Left lobe of liver (tissue), 2 donors: ENCODE results near the gene PCDHA6. TPM values are rescaled to one million over a fixed set of nuclear protein-coding genes. Genes with fewer than 3 reads are reported as not detected.
"Not testable (repeated sequence)": the region's sequence is repeated elsewhere in the genome, so short reads cannot be mapped to it uniquely, and the experiment has no call there.

Experiments
- ATAC-seq: fragments of 200-7000 bp; cut with Tn5 transposase; one replicate; pipeline ENCODE4 v1.9.1; 2020; ENCODE audit warnings: mild to moderate bottlenecking, moderate library complexity
- DNase-seq: peaks from one replicate; pipeline ENCODE4 v3.0.0-alpha.2; 2020; ENCODE audit warnings: low spot score
- total RNA-seq: library from RNA; stranded (reverse); gene quantifications from one replicate; pipeline ENCODE4 v1.2.1, GENCODE V29; 2021
- donor health status: DM: no; HTN: no; CAD: no; lungs with moderate emphysema.
- donor health status: DM: no; HTN: yes; CAD: no.

PCDHA6 gene, protein sequence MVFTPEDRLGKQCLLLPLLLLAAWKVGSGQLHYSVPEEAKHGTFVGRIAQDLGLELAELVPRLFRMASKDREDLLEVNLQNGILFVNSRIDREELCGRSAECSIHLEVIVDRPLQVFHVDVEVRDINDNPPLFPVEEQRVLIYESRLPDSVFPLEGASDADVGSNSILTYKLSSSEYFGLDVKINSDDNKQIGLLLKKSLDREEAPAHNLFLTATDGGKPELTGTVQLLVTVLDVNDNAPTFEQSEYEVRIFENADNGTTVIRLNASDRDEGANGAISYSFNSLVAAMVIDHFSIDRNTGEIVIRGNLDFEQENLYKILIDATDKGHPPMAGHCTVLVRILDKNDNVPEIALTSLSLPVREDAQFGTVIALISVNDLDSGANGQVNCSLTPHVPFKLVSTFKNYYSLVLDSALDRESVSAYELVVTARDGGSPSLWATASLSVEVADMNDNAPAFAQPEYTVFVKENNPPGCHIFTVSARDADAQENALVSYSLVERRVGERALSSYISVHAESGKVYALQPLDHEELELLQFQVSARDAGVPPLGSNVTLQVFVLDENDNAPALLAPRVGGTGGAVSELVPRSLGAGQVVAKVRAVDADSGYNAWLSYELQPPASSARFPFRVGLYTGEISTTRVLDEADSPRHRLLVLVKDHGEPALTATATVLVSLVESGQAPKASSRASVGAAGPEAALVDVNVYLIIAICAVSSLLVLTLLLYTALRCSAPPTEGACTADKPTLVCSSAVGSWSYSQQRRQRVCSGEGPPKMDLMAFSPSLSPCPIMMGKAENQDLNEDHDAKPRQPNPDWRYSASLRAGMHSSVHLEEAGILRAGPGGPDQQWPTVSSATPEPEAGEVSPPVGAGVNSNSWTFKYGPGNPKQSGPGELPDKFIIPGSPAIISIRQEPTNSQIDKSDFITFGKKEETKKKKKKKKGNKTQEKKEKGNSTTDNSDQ
- total RNA-seq: not detected

DNA sequence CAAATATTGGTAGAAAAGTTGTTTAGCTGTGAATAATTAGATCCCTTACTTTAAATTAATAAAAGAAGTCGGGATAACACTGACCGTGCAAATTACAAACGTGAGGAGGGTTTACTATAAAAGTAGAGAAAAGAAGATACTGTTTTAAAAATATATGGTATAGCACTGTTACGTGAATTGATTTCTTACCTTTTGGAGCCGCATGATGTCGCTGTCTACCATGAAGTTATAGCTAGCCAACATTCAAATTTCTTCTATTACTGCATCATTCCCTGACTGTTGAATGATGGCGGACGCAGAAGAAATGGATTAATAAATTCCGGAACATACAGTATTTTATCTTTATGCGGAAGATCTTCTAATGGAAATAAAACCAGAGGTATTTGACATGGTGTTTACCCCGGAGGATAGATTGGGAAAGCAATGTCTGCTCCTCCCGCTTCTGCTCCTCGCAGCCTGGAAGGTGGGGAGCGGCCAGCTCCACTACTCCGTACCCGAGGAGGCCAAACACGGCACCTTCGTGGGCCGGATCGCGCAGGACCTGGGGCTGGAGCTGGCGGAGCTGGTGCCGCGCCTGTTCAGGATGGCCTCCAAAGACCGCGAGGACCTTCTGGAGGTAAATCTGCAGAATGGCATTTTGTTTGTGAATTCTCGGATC, at the start of gene PCDHA6:
TSS of gene PCDHA6 (plus strand) at position 257 of the 658 bp plus-strand sequence. CDS start at position 389, 132 bp downstream.
- no peak for DNase-seq

DNA sequence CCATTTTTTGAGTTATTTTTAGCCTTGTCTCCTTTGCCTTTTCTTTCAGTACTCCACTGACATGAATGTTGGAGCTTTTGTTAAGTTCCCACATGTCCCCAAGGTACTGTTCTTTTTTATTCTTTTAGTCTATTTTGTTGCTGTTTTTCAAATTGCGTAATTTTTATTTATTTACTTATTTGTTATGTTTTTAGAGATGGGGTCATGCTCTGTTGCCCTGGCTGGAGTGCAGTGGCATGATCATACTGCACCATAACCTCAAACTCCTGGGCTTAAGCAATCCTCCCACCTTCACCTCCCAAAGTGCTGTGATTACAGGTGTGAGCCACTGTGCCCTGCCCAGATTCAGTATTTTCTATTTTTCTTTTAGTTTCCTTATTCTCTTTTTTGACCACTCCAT, 47.2 kb upstream of the PCDHA6 start:
- DNase-seq: no peak
- no peak for ATAC-seq

More for the DNA sequence above, at the start of gene PCDHA6:
- no peak for ATAC-seq

DNA sequence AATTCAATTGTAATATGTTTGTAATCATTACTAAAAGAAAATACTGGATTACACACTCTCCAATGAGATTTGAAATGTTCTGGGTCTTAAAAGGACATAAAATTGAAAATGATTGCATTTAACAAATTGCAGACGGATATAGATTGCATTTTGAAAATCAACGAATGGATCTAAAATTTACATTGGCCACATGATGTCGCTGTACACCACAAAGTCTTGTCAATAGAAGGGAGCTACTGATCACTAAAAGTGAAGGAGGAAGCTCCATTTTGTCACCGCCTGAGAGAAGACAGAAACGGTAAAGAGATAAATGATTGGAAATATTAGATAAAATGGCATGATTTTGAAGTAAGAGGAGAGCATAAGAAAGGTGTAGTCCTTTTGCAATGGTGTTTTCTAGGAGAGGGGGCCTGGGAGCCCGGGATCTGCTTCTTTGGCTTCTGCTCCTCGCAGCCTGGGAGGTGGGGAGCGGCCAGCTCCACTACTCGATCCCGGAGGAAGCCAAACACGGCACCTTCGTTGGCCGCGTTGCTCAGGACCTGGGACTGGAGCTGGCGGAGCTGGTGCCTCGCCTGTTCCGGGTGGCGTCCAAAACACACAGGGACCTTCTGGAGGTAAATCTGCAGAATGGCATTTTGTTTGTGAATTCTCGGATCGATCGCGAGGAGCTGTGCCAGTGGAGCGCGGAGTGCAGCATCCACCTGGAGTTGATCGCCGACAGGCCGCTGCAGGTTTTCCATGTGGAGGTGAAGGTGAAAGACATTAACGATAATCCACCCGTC, 41.7 kb upstream of the PCDHA6 start, which contains the start of gene PCDHA1:
TSS of gene PCDHA1 (plus strand) at position 236 of the 782 bp plus-strand sequence.
- DNase-seq (no peak), ATAC-seq (no peak)

DNA sequence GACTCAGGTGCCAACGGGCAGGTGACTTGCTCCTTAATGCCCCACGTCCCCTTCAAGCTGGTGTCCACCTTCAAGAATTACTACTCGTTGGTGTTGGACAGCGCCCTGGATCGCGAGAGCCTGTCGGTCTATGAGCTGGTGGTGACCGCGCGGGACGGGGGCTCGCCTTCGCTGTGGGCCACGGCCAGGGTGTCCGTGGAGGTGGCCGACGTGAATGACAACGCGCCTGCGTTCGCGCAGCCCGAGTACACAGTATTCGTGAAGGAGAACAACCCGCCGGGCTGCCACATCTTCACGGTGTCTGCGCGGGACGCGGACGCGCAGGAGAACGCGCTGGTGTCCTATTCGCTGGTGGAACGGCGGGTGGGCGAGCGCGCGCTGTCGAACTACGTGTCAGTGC, 40.3 kb upstream of the PCDHA6 start:
- not testable (repeated sequence) for ATAC-seq, DNase-seq

DNA sequence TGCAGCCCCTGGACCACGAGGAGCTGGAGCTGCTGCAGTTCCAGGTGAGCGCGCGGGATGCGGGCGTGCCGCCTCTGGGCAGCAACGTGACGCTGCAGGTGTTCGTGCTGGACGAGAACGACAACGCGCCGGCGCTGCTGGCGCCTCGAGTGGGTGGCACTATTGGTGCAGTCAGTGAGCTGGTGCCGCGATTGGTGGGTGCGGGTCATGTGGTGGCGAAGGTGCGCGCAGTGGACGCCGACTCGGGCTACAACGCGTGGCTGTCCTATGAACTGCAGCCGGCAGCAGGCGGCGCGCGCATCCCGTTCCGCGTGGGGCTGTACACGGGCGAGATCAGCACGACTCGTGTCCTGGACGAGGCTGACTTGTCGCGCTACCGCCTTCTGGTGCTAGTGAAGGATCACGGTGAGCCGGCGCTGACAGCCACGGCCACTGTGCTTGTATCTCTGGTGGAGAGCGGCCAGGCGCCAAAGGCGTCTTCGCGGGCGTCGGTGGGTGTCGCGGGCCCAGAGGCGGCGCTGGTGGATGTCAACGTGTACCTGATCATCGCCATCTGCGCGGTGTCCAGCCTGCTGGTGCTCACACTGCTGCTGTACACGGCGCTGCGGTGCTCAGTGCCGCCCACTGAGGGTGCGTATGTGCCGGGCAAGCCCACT, 39.8 kb upstream of the PCDHA6 start:
- ATAC-seq, DNase-seq: not testable (repeated sequence)

DNA sequence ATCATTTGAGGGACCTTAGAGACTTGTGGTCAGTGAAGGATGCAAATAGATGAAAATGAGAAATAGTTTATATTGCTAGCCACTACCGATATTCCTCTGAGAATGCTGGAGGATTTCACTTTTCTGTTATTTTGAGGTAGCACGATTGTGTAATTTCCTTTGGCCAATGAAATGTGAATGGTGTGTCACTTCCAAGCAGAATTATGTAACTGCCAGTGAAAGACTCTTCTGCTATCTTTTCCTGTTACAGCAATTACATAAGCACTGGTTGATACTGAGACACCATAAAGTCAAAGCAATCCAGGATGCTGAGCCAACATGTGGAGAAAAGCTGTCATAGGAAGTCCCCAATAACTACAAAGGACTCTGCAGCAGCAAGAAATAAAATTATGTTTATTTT, 36.7 kb upstream of the PCDHA6 start:
- no peak for ATAC-seq
- no peak for DNase-seq

DNA sequence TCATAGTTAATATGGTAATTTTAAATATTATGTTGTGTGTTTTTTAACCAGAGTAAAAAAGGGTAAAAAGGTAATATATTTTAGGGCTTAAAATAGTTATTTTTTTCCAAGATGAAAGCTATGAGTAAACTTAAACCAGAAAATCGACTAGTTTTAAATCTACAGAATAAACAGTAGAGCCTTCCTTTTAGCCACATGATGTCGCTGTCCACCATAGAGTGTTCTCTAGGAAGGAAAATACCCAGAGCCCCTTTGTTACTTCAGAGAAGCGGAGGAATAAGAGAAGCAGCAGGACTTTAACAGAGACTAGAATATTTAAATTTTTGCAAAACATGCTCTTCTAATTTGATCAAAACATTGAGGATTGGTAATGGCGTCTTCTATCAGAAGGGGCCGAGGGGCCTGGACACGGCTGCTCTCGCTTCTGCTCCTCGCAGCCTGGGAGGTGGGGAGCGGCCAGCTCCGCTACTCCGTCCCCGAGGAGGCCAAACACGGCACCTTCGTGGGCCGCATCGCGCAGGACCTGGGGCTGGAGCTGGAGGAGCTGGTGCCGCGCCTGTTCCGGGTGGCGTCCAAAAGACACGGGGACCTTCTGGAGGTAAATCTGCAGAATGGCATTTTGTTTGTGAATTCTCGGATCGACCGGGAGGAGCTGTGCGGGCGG, 33.0 kb upstream of the PCDHA6 start, which contains the start of gene PCDHA2:
TSS of gene PCDHA2 (plus strand) at position 258 of the 664 bp plus-strand sequence.
- ATAC-seq (no peak), DNase-seq (no peak)

DNA sequence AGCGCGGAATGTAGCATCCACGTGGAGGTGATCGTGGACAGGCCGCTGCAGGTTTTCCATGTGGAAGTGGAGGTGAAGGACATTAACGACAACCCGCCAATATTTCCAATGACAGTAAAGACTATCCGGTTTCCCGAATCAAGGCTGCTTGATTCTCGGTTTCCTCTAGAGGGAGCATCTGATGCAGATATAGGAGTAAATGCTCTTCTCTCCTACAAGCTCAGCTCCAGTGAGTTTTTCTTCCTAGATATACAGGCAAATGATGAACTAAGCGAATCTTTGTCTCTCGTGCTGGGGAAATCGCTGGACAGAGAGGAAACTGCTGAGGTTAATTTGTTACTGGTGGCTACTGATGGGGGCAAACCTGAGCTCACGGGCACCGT, 32.5 kb upstream of the PCDHA6 start:
- DNase-seq (no peak), ATAC-seq (no peak)

DNA sequence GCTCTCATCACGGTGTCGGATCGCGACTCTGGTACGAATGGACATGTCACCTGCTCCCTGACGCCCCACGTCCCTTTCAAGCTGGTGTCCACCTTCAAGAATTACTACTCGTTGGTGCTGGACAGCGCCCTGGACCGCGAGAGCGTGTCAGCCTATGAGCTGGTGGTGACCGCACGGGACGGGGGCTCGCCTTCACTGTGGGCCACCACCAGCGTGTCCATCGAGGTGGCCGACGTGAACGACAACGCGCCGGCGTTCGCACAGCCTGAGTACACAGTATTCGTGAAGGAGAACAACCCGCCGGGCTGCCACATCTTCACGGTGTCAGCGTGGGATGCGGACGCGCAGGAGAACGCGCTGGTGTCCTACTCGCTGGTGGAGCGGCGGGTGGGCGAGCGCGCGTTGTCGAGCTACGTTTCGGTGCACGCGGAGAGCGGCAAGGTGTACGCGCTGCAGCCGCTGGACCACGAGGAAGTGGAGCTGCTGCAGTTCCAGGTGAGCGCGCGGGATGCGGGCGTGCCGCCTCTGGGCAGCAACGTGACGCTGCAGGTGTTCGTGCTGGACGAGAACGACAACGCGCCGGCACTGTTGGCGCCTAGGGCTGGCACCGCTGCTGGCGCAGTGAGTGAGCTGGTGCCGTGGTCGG, 31.6 kb upstream of the PCDHA6 start:
- DNase-seq, ATAC-seq: not testable (repeated sequence)

DNA sequence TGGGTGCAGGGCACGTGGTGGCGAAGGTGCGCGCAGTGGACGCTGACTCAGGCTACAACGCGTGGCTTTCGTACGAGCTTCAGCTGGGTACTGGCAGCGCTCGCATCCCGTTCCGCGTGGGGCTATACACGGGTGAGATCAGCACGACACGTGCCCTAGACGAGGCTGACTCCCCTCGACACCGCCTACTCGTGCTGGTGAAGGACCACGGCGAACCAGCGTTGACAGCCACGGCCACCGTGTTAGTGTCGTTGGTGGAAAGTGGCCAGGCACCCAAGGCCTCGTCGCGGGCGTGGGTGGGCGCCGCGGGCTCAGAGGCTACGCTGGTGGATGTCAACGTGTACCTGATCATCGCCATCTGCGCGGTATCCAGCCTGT, 31.1 kb upstream of the PCDHA6 start:
- no peak for ATAC-seq
- DNase-seq: no peak

DNA sequence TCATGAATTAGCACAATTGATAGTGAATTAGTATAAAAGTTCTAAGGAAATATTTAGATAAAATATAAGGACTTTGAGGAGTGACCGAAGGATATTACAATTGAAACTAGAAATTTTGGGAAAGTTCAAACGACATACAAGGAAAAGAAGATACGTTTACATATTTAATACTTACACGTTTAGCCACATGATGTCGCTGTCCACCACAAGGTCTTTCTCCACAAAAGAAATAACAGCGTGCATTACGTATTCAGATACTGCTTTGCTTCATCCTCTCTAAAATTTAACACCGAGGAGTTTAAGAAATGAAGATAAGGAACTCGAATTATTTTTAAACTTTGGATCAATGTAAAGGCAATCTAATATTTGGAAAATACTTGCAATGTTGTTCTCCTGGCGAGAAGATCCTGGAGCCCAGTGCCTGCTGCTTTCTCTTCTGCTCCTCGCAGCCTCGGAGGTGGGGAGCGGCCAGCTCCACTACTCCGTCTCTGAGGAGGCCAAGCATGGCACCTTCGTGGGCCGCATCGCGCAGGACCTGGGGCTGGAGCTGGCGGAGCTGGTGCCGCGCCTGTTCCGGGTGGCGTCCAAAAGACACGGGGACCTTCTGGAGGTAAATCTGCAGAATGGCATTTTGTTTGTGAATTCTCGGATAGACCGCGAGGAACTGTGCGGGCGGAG, 26.8 kb upstream of the PCDHA6 start, which contains the start of gene PCDHA3:
TSS of gene PCDHA3 (plus strand) at position 242 of the 678 bp plus-strand sequence.
- DNase-seq: no peak
- no peak for ATAC-seq

DNA sequence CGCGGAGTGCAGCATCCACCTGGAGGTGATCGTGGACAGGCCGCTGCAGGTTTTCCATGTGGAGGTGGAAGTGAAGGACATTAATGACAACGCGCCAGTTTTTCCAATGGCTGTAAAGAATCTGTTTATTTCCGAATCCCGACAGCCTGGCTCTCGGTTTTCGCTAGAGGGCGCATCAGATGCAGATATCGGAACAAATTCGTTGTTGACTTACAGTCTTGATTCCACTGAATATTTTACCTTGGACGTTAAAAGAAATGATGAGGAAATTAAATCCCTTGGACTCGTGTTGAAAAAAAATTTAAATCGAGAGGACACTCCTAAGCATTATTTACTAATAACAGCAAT, 26.3 kb upstream of the PCDHA6 start:
- no peak for DNase-seq
- no peak for ATAC-seq

DNA sequence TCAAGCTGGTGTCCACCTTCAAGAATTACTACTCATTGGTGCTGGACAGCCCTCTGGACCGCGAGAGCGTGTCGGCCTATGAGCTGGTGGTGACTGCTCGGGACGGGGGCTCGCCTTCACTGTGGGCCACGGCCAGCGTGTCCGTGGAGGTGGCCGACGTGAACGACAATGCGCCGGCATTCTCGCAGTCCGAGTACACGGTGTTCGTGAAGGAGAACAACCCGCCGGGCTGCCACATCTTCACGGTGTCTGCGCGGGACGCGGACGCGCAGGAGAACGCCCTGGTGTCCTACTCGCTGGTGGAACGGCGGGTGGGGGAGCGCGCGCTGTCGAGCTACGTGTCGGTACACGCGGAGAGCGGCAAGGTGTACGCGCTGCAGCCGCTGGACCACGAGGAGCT, 25.4 kb upstream of the PCDHA6 start:
- not testable (repeated sequence) for ATAC-seq, DNase-seq

DNA sequence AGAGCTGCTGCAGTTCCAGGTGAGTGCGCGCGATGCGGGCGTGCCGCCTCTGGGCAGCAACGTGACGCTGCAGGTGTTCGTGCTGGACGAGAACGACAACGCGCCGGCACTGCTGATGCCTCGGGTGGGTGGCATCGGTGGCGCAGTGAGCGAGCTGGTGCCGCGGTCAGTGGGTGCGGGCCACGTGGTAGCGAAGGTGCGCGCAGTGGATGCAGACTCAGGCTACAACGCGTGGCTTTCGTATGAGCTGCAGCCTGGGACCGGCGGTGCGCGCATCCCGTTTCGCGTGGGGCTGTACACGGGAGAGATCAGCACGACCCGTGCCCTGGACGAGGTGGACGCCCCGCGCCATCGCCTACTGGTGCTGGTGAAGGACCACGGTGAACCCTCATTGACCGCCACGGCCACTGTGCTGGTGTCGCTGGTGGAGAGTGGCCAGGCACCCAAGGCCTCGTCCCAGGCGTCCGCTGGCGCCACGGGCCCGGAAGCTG, 24.9 kb upstream of the PCDHA6 start:
- ATAC-seq (no peak), DNase-seq (no peak)

DNA sequence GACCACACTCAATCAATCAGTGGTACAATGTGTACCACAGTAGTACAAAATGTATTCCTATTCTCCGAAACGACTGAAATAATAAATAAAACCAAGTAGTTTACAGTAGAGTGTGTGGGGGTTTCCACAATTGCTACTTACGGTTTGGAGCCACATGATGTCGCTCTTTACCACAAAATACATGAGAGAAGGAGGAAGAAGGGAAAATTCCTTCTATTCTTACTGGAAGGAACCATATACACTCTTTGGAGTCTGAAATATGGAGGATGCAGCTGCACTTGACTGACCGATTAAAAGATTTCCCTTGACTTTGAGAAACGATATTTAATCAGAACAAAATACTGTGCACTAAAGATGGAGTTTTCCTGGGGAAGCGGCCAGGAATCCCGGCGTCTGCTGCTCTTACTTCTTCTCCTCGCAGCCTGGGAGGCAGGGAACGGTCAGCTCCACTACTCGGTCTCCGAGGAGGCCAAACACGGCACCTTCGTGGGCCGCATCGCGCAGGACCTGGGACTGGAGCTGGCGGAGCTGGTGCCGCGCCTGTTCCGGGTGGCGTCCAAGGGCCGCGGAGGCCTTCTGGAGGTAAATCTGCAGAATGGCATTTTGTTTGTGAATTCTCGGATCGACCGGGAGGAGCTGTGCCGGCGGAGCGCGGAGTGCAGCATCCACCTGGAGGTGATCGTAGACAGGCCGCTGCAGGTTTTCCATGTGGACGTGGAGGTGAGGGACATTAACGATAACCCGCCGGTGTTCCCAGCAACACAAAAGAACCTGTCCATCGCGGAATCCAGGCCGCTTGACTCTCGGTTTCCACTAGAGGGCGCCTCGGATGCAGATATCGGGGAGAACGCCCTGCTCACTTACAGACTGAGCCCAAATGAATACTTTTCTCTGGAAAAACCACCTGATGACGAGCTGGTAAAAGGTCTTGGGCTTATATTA, 20.7 kb upstream of the PCDHA6 start, which contains the start of gene PCDHA4:
TSS of gene PCDHA4 (plus strand) at position 235 of the 942 bp plus-strand sequence.
- DNase-seq (no peak), ATAC-seq (no peak)

DNA sequence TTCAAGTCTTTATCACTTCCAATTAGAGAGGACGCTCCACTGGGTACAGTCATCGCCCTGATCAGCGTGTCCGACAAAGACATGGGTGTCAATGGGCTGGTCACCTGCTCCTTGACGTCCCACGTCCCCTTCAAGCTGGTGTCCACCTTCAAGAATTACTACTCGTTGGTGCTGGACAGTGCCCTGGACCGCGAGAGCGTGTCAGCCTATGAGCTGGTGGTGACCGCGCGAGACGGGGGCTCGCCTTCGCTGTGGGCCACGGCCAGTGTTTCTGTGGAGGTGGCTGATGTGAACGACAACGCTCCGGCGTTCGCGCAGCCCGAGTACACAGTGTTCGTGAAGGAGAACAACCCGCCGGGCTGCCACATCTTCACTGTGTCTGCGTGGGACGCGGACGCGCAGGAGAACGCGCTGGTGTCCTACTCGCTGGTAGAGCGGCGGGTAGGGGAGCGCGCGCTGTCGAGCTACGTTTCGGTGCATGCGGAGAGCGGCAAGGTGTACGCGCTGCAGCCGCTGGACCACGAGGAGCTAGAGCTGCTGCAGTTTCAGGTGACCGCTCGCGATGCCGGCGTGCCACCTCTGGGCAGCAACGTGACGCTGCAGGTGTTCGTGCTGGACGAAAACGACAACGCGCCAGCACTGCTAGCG, 19.4 kb upstream of the PCDHA6 start:
- DNase-seq, ATAC-seq: not testable (repeated sequence)
